Large intestine (tissue), 3 donors: Measurements from ENCODE around the gene KIF25. TPM values are rescaled to one million over a fixed set of nuclear protein-coding genes. Genes with fewer than 3 reads are reported as not detected.

Experiments
- DNase-seq, 2 donors: peaks; one replicate each; pipeline versions ENCODE4 v3.0.0 to v3.0.0-alpha.2; 2013
- H3K27ac ChIP-seq: one replicate; pipeline ENCODE4 v1.5.1; 2013; ENCODE audit warnings: low read length
- H3K27me3 ChIP-seq: 2 replicates; pipeline ENCODE4 v1.6.1; 2013; ENCODE audit warnings: low read length; ENCODE audit not compliant: control insufficient read depth, insufficient read depth
- H3K36me3 ChIP-seq: 2 replicates; pipeline ENCODE4 v1.6.1; 2013; ENCODE audit warnings: low read length; ENCODE audit not compliant: control insufficient read depth, insufficient read depth
- H3K4me1 ChIP-seq: one replicate; pipeline ENCODE4 v1.6.1; 2013; ENCODE audit warnings: low read length; ENCODE audit not compliant: control insufficient read depth, insufficient read depth
- H3K4me3 ChIP-seq: one replicate; pipeline ENCODE4 v1.5.1; 2013; ENCODE audit warnings: low read length
- H3K9me3 ChIP-seq: one replicate; pipeline ENCODE4 v1.6.1; 2013; ENCODE audit warnings: mild to moderate bottlenecking, low read depth, low read length, moderate library complexity; ENCODE audit not compliant: control insufficient read depth
- WGBS: methylation state at CpG from one replicate; pipeline ENCODE4 v1.1.5; 2013; ENCODE audit warnings: low lambda C conversion rate; ENCODE audit not compliant: insufficient coverage; 5-methylcytosine and 5-hydroxymethylcytosine counted together
- polyA plus RNA-seq: library from polyadenylated mRNA; unstranded; fragments of 120-200 nt; gene quantifications from one replicate; pipeline ENCODE4 v1.2.1, GENCODE V29; 2013

KIF25 gene
- polyA plus RNA-seq, 1 donor, result 0.82 TPM

DNA sequence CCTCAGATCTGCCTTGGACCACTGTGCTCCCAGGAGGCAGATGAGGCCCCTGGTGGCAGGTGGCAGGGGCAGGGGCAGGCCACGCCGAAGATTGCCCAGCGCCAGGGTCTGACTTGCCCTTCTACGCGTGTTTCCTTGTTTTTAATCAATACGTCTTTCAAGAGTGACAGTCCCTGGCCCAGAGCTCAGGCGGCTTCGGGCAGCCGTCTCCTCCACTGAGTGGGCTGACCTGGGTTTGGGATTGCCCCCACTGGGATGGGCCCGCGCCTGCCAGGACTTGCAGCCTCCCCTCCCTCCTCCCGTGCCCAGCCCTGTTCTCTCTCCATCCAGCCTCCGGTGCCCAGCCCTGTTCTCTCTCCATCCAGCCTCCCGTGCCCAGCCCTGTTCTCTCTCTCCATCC lies 60.4 kb downstream of the KIF25 start:
- H3K27me3 ChIP-seq, result no peaks in the 10 kb centered on the region
- DNase-seq, result no peak
- WGBS, result 90% methylated on average over 2 of the region's 14 CpGs
- no peak overlapping the region for H3K27ac ChIP-seq
- H3K36me3 ChIP-seq, result no peaks in the 10 kb centered on the region
- H3K4me1 ChIP-seq, result no peaks in the 10 kb centered on the region
- peaks cover 4% of the 10 kb centered on the region for H3K9me3 ChIP-seq
- H3K4me3 ChIP-seq, result no peak overlapping the region

DNA sequence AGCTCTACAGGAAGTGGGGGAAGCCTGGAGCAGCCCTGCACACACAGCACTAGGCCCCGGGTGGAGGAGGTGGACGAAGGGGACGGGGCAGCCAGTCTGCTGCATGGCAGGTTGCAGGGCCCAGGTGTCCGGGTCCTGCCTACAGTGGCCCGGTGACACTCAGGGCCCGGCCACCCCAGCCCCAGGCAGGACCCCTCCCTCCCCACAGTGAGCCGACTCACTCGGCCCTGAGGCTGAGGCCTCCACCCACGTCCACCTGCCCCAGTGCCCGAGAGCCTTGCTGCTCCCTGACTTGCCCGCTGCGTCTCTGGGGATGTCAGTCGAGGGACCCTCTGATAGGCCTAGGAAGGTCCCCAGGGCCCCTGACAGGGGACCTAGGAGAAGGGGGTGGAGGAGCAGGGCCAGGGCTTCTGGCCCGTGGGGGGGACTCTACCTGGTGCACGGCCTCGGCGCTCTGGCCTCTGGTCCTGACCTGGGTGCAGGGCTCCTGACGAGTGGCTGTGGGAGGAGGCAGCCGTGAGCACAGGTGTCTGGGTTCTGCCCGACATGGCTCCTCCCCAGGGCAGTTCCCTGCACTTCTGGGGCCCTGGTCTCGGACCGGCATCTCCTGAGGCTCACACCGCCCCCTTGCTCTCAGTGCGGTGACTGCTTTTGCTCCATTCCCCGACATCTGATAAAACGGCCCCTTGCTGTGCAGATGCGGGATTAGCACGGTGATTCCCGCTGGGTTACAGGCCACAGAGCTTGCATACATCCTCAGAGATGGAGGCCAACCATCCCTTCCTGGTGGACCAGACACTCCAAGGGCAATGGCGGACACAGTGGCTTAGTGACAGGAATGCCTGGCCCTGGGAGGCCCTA lies 61.5 kb downstream of the KIF25 start:
- Histone ChIP-seq H3K4me1 (no peaks in the 10 kb centered on the region), H3K27me3 (no peaks in the 10 kb centered on the region), H3K27ac (no peak overlapping the region), H3K9me3 (peaks cover 4% of the 10 kb centered on the region), H3K4me3 (no peak overlapping the region), H3K36me3 (no peaks in the 10 kb centered on the region)
- no peak for DNase-seq
- WGBS, result no CpG with 5 or more reads among the region's 30 CpGs

DNA sequence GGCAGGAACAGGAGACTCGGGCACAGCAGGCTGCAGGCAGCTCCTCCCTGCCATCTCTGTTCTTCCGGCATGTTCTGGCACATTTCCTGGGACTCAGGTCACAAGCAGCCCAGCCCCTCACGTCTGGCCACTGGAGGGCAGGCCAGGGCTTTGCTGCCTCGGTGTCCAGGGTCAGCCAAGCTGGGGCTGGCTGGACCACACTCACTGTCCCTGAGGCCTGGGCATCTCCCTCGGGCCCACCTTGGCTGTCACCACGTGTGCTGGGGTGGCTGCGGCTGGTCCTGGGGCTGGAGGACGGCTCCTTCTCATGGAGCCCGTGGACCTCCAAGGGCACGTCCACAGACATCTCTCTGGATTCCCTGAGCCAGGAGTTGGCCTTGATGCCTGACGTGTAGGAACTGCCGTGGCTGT lies 63.1 kb downstream of the KIF25 start:
- peaks cover 4% of the 10 kb centered on the region for H3K9me3 ChIP-seq
- H3K27me3 ChIP-seq, result no peaks in the 10 kb centered on the region
- H3K4me1 ChIP-seq, result no peaks in the 10 kb centered on the region
- DNase-seq, result peak; percentile 37 to 38
- no CpG with 5 or more reads among the region's 12 CpGs for WGBS
- H3K36me3 ChIP-seq, result no peaks in the 10 kb centered on the region
- no peak overlapping the region for H3K4me3 ChIP-seq
- no peak overlapping the region for H3K27ac ChIP-seq

DNA sequence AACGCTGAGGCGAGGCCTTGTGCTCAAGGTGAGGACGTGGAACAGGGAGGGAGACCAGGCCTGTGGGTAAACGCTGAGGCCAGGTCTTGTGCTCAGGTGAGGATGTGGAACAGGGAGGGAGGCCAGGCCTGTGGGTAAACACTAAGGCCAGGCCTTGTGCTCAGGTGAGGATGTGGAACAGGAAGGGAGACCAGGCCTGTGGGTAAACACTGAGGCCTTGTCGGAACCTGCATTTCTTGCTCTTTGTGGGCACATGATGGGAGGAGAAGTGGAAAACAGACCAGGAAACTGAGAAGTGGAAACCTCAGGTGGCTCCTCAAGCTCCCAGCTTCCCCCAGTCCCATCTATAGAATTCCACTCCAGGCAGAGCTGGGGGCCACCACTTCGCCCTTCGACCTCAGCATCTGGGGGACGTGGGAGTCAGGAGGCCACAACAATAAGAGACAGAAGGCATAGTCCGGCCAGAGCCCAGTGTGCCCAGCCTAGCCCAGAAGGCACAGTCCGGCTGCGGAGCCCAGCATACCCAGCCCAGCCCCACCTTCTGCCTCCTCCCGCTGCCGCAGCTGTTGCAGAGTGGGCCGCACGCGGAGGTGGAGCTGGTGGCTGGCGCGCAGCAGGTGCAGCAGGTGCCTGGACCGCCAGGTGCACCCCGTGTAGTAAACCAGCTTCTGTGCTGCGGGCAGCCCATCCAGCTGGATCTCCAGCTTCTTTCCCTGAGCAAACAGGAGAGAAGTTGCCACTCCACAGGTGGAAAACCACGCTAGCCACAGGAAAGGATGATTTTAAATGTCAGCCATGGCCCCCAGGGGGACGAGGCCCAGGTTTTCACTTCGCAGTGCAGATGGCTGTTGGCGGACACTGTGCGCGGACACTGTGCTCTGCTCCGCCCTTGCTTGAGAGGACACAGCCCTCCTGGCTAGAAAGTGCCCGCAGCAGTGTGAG lies 64.1 kb downstream of the KIF25 start:
- H3K27ac ChIP-seq, result no peak overlapping the region
- no CpG with 5 or more reads among the region's 29 CpGs for WGBS

DNA sequence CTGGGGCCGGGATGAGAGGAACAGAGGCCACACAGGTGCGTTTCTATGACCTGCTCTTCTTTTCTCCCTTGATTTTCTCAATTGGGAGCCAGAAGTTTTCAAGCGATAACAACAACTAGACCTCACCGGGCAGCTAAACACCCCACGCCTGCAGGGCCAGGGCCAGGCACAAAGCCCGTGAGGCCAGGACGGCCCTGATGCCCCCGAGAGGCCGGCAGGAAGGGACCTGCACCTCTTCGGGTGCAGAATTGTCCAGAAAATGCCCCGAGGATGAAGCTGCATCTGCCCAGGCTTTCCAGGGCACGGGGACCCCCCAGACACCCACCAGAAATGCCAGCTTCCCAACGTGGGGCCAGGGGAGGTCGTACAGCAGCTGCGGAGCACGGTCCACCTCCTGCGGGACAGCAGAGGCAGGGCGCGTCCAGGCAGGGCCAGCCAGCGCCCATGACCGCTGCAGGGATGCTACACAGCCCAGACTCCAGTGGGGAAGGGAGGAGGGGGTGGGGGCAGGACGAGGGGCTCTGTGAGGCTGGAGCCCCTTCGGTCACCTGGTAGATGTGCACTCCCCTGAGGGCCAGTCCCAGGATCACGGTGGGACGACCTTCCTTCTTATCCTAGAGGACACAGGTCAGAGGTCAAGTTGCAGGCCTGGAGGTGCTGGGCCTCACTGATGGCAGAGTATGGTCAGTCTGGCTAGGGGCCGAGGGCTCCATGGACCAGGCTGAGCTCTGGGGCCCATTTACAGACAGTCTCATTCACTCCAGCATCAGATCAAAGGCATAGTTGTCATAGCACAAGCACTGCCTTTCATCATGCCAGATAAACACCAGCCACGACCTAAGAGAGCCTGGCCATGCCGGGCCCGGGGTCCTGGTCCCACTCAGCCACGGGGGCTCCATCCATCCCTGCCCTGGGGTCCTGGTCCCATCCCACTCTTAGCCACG lies 65.1 kb downstream of the KIF25 start:
- no peak for DNase-seq
- Histone ChIP-seq H3K9me3 (peaks cover 4% of the 10 kb centered on the region), H3K27ac (no peak overlapping the region), H3K27me3 (no peaks in the 10 kb centered on the region), H3K4me3 (no peak overlapping the region), H3K4me1 (no peaks in the 10 kb centered on the region), H3K36me3 (no peaks in the 10 kb centered on the region)
- WGBS, result no CpG with 5 or more reads among the region's 31 CpGs

More for the DNA sequence above, 64.1 kb downstream of the KIF25 start:
- Histone ChIP-seq H3K9me3 (peaks cover 4% of the 10 kb centered on the region), H3K4me3 (no peak overlapping the region), H3K36me3 (no peaks in the 10 kb centered on the region), H3K4me1 (no peaks in the 10 kb centered on the region), H3K27me3 (no peaks in the 10 kb centered on the region)
- DNase-seq, result no peak

DNA sequence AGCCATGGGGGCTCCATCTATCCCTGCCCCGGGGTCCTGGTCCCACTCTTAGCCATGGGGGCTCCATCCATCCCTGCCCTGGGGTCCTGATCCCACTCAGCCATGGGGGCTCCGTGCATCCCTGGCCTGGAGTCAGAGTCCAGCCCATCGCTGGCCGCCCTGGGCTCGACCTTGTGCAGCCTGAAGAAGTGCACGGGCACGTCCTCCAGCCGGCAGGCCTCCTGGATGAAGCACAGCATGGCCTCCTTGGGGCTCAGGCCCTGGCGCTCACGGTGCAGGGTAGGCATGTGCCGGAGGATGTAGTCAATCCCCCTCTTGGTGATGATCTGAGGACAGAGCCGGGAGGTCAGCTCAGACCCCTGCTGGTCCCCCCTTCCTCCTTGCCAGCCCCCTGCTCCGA lies 66.0 kb downstream of the KIF25 start:
- H3K4me3 ChIP-seq, result no peak overlapping the region
- H3K9me3 ChIP-seq, result peaks cover 4% of the 10 kb centered on the region
- H3K27ac ChIP-seq, result no peak overlapping the region
- H3K36me3 ChIP-seq, result no peaks in the 10 kb centered on the region
- WGBS, result no CpG with 5 or more reads among the region's 13 CpGs
- no peak for DNase-seq
- H3K4me1 ChIP-seq, result no peaks in the 10 kb centered on the region
- no peaks in the 10 kb centered on the region for H3K27me3 ChIP-seq

DNA sequence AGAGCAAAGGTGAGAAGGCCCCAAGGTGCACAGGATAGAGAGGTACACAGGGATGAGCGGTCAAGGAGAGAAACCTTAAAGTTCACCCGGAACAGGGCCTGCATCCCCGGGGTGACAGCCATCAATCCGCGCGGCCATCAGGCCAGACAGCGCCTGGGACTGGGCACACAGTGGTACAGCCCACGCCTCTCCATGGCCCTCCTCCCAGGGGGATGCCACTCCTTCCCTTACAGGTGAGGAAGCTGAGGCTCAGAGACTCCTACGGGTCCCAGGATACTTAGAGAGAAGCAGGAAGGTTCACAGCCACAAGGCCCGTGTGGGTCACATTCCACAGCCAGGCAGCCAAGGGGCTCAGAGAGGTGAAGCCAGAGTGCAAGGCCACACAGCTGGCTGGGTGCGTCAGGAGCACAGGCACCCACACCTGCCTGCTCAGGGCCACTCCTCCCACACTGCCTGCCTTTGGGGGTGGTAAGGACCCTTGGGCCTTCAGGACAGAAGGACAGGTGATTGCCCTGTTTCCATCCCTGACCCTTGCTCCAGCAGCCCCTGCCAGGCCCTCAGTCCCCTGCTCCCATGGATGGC lies 66.8 kb downstream of the KIF25 start:
- no peak overlapping the region for H3K27ac ChIP-seq
- no peaks in the 10 kb centered on the region for H3K4me1 ChIP-seq
- no peaks in the 10 kb centered on the region for H3K36me3 ChIP-seq
- no peak overlapping the region for H3K4me3 ChIP-seq
- WGBS, result no CpG with 5 or more reads among the region's 11 CpGs
- no peak for DNase-seq
- H3K27me3 ChIP-seq, result no peaks in the 10 kb centered on the region
- H3K9me3 ChIP-seq, result peaks cover 4% of the 10 kb centered on the region

DNA sequence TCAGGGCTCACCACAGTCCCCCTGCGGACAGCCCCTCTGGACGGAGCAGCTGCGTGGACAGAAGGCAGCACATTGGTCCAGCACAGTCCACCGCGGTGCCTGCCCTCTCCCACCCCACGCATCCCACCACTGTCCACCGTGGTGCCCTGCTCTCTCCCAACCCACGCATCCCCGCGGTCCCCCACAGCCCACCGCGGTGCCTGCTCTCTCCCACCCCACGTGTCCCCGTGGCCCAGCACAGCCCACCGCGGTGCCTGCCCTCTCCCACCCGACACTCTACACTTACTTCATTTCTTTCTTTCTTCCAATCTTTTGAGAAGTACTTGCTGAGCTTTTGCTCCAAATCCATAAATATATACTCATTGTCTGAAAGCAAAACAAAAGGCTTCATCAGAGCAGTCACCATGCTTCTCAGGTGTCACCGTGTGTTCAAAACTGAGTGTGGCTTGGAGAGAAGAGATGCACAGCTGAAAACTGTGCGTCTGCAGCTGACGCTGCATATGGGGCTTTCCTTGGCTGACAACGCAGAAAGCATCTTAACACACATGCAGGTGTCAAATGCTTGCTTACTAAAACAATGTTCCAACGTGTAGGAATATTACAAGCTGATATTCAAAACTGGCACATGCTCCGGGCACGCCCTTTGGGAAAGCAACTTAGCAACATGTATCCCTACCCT lies 69.7 kb downstream of the KIF25 start:
- H3K9me3 ChIP-seq, result peaks cover 4% of the 10 kb centered on the region
- H3K36me3 ChIP-seq, result no peaks in the 10 kb centered on the region
- no peak overlapping the region for H3K27ac ChIP-seq
- H3K4me1 ChIP-seq, result no peaks in the 10 kb centered on the region
- H3K4me3 ChIP-seq, result no peak overlapping the region
- no peak for DNase-seq
- WGBS, result 100% methylated on average over 1 of the region's 24 CpGs
- H3K27me3 ChIP-seq, result no peaks in the 10 kb centered on the region

DNA sequence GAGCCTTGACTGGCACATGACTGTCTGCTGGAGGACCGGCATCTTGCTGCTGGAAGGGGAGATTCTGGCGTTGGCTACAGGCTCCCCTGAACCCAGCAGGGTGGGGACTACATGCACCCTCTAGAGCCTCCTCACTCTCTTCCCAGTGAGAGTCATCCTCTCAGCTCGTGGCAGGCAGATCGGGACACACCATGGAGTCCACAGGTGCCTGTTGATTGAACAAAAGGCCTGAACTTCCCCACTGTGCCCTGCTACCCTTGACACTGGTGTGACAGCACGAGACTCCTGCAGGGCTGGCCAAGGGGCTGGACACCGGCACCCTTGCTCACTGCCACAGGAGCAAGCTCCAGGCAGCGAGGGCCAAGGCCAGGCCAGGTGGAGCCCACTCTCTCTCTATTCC lies 73.3 kb downstream of the KIF25 start:
- H3K4me1 ChIP-seq, result no peaks in the 10 kb centered on the region
- H3K27me3 ChIP-seq, result no peaks in the 10 kb centered on the region
- no peak for DNase-seq
- H3K36me3 ChIP-seq, result no peaks in the 10 kb centered on the region
- WGBS, result 80% methylated on average over 1 of the region's 7 CpGs
- H3K9me3 ChIP-seq, result no peaks in the 10 kb centered on the region
- H3K27ac ChIP-seq, result no peak overlapping the region
- H3K4me3 ChIP-seq, result no peak overlapping the region
